ENCODE measurements around the gene EYA2.
A peak's percentile ranks its signal among the peaks of the same experiment; 100 is the strongest.

Gene EYA2

DNA sequence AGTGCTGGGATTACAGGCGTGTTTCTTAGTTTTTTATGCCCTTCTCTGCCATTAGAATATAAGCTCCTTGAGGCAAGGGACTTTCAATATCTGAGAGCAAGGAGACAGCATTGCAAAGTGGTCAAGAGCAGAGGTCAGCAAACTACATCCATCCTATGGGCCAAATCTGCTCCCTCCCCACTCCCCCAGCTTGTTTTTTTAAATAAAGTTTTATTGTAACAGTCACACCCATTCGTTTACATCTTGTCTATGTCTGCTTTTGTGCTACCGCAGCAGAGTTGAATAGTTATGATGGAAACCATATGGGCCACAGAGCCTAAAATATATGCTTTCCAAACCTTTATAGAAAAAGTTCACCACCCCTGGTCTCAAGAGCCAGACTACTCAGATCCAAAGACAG lies 227.9 kb downstream of the EYA2 start:
- DNase-seq, result no peak

DNA sequence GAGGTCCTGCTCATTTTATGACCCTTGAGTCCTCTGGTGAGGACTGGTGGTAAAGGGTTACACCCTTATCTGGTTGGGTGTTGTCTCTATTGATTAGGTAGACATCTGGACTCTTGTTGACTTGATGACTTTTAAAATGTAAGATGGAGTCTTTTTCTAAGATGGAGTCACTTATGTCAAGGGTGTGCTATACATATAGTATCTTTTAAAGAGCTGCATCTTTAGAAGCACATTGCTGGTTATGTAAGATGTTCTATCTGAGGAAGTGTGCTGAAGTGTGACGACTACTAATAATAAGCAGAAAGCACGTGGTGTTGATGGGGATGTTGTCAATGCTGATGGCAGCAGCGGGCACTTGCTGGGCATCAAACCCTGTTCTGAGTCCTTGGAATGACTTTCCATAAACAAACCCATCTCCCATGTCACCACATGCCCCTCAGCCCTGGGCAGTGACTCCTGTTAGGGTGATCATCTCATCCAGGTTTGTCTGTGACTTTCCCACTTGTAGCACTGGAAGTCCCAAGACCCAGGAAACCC lies 229.6 kb downstream of the EYA2 start:
- DNase-seq, result no peak

DNA sequence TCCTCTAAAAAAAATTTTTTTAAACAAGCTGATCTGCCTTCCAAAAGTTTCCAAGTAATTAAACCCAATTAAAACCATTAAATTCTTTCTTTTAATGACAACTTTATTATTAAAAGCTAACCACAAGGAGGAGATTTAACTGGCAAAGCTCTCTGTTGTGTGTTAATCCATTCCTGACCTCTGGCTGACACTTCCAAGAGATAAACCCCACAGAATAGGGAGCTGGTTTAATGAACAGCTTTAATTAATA lies 230.8 kb downstream of the EYA2 start:
- no peak for DNase-seq

DNA sequence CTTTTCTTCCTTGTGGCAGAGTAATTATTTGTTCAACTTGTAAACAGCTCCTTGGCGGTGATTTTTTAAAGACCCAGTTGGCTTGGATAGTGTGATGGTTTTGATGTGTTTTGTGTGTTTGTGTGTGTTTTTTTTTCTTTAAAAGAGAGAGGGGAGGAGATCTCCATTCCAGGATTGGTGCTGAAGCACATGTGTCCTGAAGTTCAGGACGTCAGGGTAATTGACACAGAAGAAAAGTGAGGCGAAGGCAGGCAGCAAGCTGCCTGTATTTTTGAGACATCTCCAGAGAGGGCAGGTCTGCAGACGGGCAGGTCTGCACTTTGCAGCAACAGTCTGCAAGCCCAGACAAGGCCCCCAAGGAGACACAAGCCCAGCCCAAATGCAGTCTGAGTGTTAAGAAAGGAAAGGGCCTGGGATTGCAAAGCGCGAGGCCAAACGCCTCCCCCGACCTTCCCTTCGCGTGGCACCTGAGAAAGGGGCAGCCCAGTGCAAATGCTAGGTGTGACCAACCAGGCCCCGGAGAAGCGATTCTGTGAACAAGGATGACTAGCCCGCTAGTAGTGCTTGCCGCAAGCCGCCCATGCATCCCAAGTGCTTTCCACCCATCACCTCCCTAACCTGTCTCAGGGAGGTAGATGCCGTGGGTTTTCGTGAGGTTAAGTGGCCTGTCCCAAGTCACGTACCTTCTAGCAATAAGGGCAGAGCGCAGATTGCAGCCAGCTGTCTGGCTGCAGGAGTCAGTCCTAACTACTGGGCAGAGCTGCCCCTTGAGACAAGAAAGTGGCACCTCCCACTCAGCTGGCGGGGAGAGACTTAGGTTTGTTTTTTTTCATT lies 231.3 kb downstream of the EYA2 start:
- no peak for DNase-seq

- no peak for DNase-seq
These were observed 232.1 kb downstream of the EYA2 start for GRCh38 chr20:47126709-47127108.

- DNase-seq, result no peak
These were observed 232.9 kb downstream of the EYA2 start for GRCh38 chr20:47127546-47127945.

- DNase-seq, result no peak
These were observed 233.4 kb downstream of the EYA2 start for GRCh38 chr20:47127999-47128398.

- DNase-seq, result no peak
These were observed 234.7 kb downstream of the EYA2 start for GRCh38 chr20:47129306-47129705.

GRCh38 chr20:47133809-47134456 lies 239.3 kb downstream of the EYA2 start:
- no peak for DNase-seq

GRCh38 chr20:47136782-47137181 lies 242.1 kb downstream of the EYA2 start:
- no peak for DNase-seq

- no peak for DNase-seq
These were observed 242.7 kb downstream of the EYA2 start for GRCh38 chr20:47137231-47137870.

DNA sequence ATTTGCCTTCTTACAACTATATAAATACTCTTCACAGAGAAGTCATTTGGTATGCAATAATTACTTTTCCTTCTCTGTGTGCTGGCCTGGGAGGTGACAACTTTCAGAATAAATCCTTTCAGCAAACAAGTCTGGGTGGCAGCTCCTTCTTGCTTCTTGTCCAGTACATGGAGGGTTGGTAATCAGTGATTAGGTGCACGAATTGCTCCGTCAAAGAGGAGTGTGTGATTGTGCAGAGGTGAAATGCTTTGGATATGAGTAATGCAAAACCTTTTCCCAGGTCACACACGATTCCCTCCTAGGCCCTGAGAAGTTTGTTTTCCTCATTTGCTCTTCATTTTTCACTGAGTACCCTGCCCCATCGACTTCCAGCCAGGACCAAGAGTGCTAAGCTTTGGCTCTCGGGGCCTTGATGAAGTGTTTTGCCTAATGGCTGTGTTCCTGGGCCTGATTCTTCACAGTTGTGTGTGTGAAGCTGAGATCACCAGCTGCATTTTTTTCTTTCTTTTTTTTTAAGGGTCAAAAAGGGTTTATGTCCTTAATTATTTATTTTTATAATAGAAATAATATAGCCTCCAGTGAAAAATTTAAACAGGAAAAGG lies 245.4 kb downstream of the EYA2 start:
- no peak for DNase-seq

- DNase-seq, result no peak
These were observed 246.8 kb downstream of the EYA2 start for GRCh38 chr20:47141350-47141921.

DNA sequence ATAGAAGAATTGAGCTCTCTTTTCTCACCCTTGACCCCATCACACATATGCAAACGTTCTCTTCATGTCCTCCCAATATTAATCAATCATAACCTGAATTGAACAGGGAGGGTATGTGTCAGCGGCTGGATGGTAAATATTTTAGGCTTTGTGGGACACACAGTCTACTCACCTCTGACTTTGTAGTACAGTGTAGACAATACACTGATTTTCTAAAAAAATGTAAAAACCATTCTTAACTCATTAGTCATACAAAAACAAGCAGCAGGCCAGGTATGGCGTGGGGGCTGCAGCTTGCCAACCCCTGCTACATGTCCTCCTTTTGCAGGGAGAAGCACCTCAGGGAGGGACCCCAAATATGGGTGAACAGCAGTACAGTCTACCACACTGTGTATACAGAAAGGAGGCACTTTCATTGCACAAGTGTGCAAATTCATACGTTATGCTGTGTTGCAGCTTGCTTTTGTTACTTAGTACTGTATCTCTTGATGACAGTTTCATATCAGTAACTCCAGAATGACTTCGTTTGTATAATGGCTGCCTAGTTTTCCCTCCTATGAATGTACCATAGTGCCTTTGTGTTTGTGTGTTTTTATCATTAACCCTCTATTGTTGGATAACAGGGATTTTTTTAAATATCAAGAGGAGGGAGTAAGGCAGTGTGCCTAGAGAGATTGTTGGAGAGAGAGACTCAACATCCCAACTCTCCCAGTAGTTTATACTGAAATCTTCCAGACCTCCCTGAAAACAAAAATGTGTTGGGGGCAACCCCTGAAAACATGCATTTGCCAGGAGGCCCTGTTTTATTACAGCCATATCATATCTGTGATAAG lies 247.5 kb downstream of the EYA2 start:
- DNase-seq, result no peak

DNA sequence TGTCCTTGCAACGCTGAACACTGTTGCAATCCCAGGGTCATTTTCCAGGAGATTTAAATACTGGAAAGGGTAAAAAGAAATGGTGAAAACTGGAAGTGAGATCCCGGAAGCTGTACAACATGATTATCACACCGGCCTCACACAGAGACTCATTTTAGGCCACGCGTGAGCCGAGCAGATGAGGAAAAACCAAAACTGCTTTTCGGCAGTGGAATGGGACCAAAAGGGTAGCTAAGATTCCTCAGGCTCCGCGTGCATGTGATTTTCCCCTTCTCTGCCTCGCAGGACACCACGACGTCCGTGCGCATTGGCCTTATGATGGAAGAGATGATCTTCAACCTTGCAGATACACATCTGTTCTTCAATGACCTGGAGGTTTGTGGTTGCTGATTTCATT lies 248.1 kb downstream of the EYA2 start:
- no peak for DNase-seq

GRCh38 chr20:47143657-47144056 lies 249.0 kb downstream of the EYA2 start:
- DNase-seq, result no peak

DNA sequence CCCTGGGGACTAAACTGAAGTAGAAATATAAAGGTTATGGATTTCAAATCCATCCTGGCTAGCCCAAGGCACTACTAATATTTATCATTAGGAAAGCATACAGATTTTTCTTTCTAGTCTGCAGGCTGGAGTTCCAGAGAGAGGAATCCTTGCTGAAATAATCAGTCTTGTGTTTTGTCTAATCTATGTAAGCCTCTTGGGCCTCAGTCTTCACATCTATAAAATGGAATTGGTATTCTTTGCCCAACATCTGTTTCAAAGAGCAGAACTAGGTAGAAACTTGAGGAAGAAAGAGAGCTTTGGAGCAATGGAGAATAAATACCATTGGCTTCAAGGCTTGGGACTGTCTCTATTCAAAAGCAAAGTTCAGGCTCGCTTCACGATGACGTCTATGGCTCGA lies 249.8 kb downstream of the EYA2 start:
- DNase-seq, result no peak

GRCh38 chr20:47146686-47147085 lies 252.0 kb downstream of the EYA2 start:
- no peak for DNase-seq

- no peak for DNase-seq
These were observed 253.4 kb downstream of the EYA2 start for GRCh38 chr20:47148059-47148458.

- DNase-seq, result no peak
These were observed 255.3 kb downstream of the EYA2 start for GRCh38 chr20:47149939-47150338.

DNA sequence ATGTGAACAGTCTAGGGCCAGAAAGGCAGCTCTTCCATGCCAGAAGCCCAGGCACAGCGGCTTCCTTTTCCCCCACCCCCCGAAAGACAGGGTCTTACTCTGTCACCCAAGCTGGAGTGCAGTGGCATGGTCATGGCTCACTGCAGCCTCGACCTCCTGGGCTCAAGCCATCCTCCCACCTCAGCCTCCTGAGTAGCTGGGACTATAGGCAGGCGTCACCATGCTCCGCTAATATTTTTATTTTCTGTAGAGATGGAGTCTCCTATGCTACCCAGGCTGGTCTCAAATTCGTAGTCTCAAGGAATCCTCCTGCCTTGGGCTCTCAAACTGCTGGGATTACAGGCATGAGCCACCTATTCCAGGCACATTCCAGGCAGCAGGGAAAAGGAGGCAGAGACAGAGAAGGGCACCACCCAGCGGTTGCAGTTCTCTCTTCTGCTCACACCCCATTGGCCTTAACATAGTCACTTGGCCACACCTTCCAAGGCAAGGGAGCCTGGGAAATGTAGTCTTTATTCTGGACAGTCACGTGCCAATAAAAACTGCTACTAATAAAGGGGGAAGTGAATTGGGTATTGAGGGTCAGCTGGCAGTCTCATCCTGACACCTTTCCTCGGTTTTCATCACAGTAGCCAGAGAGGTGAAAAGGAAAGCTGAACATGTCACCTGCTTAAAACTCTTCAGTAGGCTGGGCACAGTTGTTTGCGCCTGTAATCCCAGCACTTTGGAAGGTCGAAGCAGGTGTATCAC lies 255.9 kb downstream of the EYA2 start:
- DNase-seq, result peak in 1 of 2 donors; percentile 5

GRCh38 chr20:47152068-47152467 lies 257.4 kb downstream of the EYA2 start:
- DNase-seq, result no peak

All from stimulated activated CD4-positive, alpha-beta T cell treated with anti-CD3 and anti-CD28 coated beads, Interleukin-2, amount 100 ng/mL, for 48 hours (primary cell).